Glutamatergic neuron (in vitro differentiated cells): ENCODE data around the gene LMF1. TPM values are rescaled to one million over a fixed set of nuclear protein-coding genes. Genes with fewer than 3 reads are reported as not detected.

Experiments used
- DNase-seq: peaks from one replicate; pipeline ENCODE4 v3.0.0; 2022
- H3K27ac Mint-ChIP-seq: one replicate; pipeline ENCODE4 v1.8.0; 2020; ENCODE audit warnings: mild to moderate bottlenecking, mixed read lengths, inconsistent platforms; ENCODE audit not compliant: unreplicated experiment
- H3K27me3 Mint-ChIP-seq: one replicate; pipeline ENCODE4 v1.8.0; 2020; ENCODE audit warnings: mild to moderate bottlenecking, moderate library complexity, mixed read lengths, inconsistent platforms; ENCODE audit not compliant: unreplicated experiment
- H3K36me3 Mint-ChIP-seq: one replicate; pipeline ENCODE4 v1.8.0; 2020; ENCODE audit warnings: mild to moderate bottlenecking, mixed read lengths, inconsistent platforms; ENCODE audit not compliant: unreplicated experiment
- H3K4me1 Mint-ChIP-seq: one replicate; pipeline ENCODE4 v1.8.0; 2020; ENCODE audit warnings: mild to moderate bottlenecking, low read depth, mixed read lengths, inconsistent platforms; ENCODE audit not compliant: unreplicated experiment
- H3K4me3 Mint-ChIP-seq: one replicate; pipeline ENCODE4 v1.8.0; 2020; ENCODE audit warnings: mild to moderate bottlenecking, mixed read lengths, inconsistent platforms; ENCODE audit not compliant: unreplicated experiment
- H3K9me3 Mint-ChIP-seq: one replicate; pipeline ENCODE4 v1.8.0; 2020; ENCODE audit warnings: mild to moderate bottlenecking, moderate library complexity, mixed read lengths, inconsistent platforms; ENCODE audit not compliant: unreplicated experiment
- CTCF ChIP-seq: fragments of 200-600 bp; sonication (generic); IDR thresholded peaks from one replicate; pipeline ENCODE4 v1.5.0; 2021; ENCODE audit not compliant: partially characterized antibody, unreplicated experiment
- total RNA-seq: library from RNA; stranded (reverse); fragmentation: NEBNext Ultra II Directional; extraction: Animal tissue kit (Norgen Biotek cat#: 25700); gene quantifications from one replicate; pipeline ENCODE4 v1.2.1, GENCODE V29; 2021; ENCODE audit not compliant: unreplicated experiment

The LMF1 gene
- total RNA-seq, 1 donor from 2014 or later: 17.4 TPM

- TF ChIP-seq CTCF: no peak
- peaks cover 4% of the 10 kb centered on the region for H3K9me3 Mint-ChIP-seq
- H3K27me3 Mint-ChIP-seq: peaks cover 3% of the 10 kb centered on the region
- H3K27ac Mint-ChIP-seq: no peak overlapping the region
- no peak for DNase-seq
- H3K36me3 Mint-ChIP-seq: no peaks in the 10 kb centered on the region
- no peak overlapping the region for H3K4me3 Mint-ChIP-seq
- H3K4me1 Mint-ChIP-seq: no peaks in the 10 kb centered on the region
Measured at GRCh38 chr16:1011316-1012082, 40.7 kb upstream of the LMF1 start.

- Mint-ChIP-seq H3K27me3 (peaks cover 5% of the 10 kb centered on the region), H3K27ac (no peak overlapping the region), H3K4me3 (no peak overlapping the region), H3K4me1 (no peaks in the 10 kb centered on the region), H3K36me3 (no peaks in the 10 kb centered on the region), H3K9me3 (peaks cover 4% of the 10 kb centered on the region)
- no peak for DNase-seq
- no peak for TF ChIP-seq CTCF
Measured at GRCh38 chr16:1010815-1011214, 40.0 kb upstream of the LMF1 start.

- H3K4me3 Mint-ChIP-seq: no peak overlapping the region
- H3K4me1 Mint-ChIP-seq: no peaks in the 10 kb centered on the region
- peaks cover 5% of the 10 kb centered on the region for H3K27me3 Mint-ChIP-seq
- TF ChIP-seq CTCF: no peak
- H3K36me3 Mint-ChIP-seq: no peaks in the 10 kb centered on the region
- H3K27ac Mint-ChIP-seq: no peak overlapping the region
- no peak for DNase-seq
- H3K9me3 Mint-ChIP-seq: peaks cover 4% of the 10 kb centered on the region
Measured at GRCh38 chr16:1010251-1010650, 39.5 kb upstream of the LMF1 start.

GRCh38 chr16:1009358-1010150 lies 38.8 kb upstream of the LMF1 start:
- Mint-ChIP-seq H3K9me3 (peaks cover 4% of the 10 kb centered on the region), H3K36me3 (no peaks in the 10 kb centered on the region), H3K27me3 (peaks cover 5% of the 10 kb centered on the region), H3K4me3 (no peak overlapping the region), H3K27ac (no peak overlapping the region), H3K4me1 (no peaks in the 10 kb centered on the region)
- DNase-seq: no peak
- TF ChIP-seq CTCF: no peak

- Mint-ChIP-seq H3K27ac (no peak overlapping the region), H3K27me3 (peaks cover 5% of the 10 kb centered on the region)
Measured at GRCh38 chr16:1008085-1008484, 37.3 kb upstream of the LMF1 start.

More at GRCh38 chr16:1008085-1008484, 37.3 kb upstream of the LMF1 start:
- no peak for TF ChIP-seq CTCF
- Mint-ChIP-seq H3K36me3 (no peaks in the 10 kb centered on the region), H3K4me3 (no peak overlapping the region), H3K4me1 (no peaks in the 10 kb centered on the region), H3K9me3 (peaks cover 4% of the 10 kb centered on the region)
- no peak for DNase-seq
